ENCODE results near the gene ABHD17A. TPM values are rescaled to one million over a fixed set of nuclear protein-coding genes. Genes with fewer than 3 reads are reported as not detected.

Gene ABHD17A
- total and polyA plus RNA-seq, 9 of the 15 experiments (the other 6 are each of a cell fraction or from before 2014, with no cell fraction given), result 0.04 to 135 (median 21.8) TPM; not detected in 1

DNA sequence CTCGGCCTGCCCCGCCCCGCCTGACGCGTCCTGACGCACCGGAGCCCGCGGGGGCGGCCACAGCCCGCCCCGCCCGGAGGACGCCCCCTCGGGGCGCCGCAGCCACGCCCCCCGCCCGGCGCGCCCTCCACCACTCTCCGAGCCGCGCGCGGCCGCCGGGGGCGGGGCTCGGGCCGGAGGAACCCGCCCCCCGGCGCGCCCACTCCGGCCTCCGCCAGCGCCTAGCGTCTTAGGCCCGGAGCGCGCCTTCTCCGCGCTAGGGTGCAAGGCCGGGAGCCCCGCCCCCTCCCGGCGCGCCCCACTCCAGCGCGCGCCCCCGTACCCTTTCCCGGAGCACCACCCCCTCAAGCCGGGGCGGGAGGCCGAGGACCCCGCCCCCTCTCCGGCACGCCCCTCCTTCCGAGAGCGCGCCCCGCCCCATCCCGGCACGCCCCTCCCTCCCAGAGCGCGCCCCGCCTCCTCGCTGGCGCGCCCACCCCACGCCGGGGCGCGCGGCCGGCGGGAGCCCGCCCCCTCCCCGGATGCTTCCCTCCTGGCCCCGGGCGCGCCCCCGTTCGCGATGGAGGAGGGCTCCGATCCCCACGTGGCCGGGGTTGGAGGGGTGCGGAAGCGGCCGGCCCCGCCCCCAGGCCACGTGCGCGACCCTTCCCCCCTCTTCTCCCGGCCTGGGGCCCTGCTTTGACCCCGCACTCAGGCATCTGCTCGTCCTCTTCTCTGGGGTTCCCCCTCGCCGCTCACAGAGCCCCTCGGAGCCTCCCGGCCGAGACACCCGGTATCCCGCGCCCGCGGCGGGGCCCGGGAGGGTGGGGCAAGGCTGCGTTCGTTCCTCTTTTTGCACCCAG, 21.4 kb downstream of the ABHD17A start (continued):
- TF ChIP-seq, protein P1, sequence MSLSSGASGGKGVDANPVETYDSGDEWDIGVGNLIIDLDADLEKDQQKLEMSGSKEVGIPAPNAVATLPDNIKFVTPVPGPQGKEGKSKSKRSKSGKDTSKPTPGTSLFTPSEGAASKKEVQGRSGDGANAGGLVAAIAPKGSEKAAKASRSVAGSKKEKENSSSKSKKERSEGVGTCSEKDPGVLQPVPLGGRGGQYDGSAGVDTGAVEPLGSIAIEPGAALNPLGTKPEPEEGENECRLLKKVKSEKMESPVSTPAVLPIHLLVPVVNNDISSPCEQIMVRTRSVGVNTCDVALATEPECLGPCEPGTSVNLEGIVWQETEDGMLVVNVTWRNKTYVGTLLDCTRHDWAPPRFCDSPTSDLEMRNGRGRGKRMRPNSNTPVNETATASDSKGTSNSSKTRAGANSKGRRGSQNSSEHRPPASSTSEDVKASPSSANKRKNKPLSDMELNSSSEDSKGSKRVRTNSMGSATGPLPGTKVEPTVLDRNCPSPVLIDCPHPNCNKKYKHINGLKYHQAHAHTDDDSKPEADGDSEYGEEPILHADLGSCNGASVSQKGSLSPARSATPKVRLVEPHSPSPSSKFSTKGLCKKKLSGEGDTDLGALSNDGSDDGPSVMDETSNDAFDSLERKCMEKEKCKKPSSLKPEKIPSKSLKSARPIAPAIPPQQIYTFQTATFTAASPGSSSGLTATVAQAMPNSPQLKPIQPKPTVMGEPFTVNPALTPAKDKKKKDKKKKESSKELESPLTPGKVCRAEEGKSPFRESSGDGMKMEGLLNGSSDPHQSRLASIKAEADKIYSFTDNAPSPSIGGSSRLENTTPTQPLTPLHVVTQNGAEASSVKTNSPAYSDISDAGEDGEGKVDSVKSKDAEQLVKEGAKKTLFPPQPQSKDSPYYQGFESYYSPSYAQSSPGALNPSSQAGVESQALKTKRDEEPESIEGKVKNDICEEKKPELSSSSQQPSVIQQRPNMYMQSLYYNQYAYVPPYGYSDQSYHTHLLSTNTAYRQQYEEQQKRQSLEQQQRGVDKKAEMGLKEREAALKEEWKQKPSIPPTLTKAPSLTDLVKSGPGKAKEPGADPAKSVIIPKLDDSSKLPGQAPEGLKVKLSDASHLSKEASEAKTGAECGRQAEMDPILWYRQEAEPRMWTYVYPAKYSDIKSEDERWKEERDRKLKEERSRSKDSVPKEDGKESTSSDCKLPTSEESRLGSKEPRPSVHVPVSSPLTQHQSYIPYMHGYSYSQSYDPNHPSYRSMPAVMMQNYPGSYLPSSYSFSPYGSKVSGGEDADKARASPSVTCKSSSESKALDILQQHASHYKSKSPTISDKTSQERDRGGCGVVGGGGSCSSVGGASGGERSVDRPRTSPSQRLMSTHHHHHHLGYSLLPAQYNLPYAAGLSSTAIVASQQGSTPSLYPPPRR (CRISPR knock-in tag; IDR thresholded peaks at IDR 0.05; ENCODE audit: borderline replicate concordance), result no peak
- TF ChIP-seq SMARCA5 (IDR thresholded peaks at IDR 0.05) (no peak), FOXJ3 (CRISPR knock-in tag; IDR thresholded peaks at IDR 0.05) (no peak), SAFB (IDR thresholded peaks at IDR 0.05; ENCODE audit: borderline replicate concordance, low read depth, low read length) (no peak), ZNF707 (CRISPR knock-in tag; conservative IDR thresholded peaks at IDR 0.05) (no peak), STAT5A (IDR thresholded peaks at IDR 0.05; ENCODE audit: borderline replicate concordance, low read length) (no peak), HDAC6 (IDR thresholded peaks at IDR 0.05; ENCODE audit: low read depth, low read length) (no peak), ZBTB8A (IDR thresholded peaks at IDR 0.05; ENCODE audit: partially characterized antibody) (no peak), U2AF1 (optimal IDR thresholded peaks at IDR 0.05; ENCODE audit: low read depth, low read length) (no peak), HDGF (IDR thresholded peaks at IDR 0.05) (no peak), SMAD2 (IDR thresholded peaks at IDR 0.05; ENCODE audit: low read depth, low read length) (no peak)
- TF ChIP-seq, protein P2, sequence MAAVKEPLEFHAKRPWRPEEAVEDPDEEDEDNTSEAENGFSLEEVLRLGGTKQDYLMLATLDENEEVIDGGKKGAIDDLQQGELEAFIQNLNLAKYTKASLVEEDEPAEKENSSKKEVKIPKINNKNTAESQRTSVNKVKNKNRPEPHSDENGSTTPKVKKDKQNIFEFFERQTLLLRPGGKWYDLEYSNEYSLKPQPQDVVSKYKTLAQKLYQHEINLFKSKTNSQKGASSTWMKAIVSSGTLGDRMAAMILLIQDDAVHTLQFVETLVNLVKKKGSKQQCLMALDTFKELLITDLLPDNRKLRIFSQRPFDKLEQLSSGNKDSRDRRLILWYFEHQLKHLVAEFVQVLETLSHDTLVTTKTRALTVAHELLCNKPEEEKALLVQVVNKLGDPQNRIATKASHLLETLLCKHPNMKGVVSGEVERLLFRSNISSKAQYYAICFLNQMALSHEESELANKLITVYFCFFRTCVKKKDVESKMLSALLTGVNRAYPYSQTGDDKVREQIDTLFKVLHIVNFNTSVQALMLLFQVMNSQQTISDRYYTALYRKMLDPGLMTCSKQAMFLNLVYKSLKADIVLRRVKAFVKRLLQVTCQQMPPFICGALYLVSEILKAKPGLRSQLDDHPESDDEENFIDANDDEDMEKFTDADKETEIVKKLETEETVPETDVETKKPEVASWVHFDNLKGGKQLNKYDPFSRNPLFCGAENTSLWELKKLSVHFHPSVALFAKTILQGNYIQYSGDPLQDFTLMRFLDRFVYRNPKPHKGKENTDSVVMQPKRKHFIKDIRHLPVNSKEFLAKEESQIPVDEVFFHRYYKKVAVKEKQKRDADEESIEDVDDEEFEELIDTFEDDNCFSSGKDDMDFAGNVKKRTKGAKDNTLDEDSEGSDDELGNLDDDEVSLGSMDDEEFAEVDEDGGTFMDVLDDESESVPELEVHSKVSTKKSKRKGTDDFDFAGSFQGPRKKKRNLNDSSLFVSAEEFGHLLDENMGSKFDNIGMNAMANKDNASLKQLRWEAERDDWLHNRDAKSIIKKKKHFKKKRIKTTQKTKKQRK (IDR thresholded peaks at IDR 0.05; ENCODE audit: borderline replicate concordance, low read depth, low read length), result no peak
- TF ChIP-seq, protein P3, sequence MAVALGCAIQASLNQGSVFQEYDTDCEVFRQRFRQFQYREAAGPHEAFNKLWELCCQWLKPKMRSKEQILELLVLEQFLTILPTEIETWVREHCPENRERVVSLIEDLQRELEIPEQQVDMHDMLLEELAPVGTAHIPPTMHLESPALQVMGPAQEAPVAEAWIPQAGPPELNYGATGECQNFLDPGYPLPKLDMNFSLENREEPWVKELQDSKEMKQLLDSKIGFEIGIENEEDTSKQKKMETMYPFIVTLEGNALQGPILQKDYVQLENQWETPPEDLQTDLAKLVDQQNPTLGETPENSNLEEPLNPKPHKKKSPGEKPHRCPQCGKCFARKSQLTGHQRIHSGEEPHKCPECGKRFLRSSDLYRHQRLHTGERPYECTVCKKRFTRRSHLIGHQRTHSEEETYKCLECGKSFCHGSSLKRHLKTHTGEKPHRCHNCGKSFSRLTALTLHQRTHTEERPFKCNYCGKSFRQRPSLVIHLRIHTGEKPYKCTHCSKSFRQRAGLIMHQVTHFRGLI (CRISPR knock-in tag; IDR thresholded peaks at IDR 0.05), result no peak
- TF ChIP-seq, protein P4, sequence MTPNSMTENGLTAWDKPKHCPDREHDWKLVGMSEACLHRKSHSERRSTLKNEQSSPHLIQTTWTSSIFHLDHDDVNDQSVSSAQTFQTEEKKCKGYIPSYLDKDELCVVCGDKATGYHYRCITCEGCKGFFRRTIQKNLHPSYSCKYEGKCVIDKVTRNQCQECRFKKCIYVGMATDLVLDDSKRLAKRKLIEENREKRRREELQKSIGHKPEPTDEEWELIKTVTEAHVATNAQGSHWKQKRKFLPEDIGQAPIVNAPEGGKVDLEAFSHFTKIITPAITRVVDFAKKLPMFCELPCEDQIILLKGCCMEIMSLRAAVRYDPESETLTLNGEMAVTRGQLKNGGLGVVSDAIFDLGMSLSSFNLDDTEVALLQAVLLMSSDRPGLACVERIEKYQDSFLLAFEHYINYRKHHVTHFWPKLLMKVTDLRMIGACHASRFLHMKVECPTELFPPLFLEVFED (CRISPR knock-in tag; conservative IDR thresholded peaks at IDR 0.05), result 0 out of 2 replicates have a peak, but pooled peaks have one; percentile 68
- TF ChIP-seq, protein P5, sequence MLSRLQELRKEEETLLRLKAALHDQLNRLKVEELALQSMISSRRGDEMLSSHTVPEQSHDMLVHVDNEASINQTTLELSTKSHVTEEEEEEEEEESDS (CRISPR knock-in tag; IDR thresholded peaks at IDR 0.05), result no peak

Data from K562 (cell line).